Fibroblast of skin of abdomen (primary cell): Measurements from ENCODE around the gene DLGAP1.

Experiments used
- DNase-seq: peaks from one replicate; pipeline ENCODE4 v3.0.0-alpha.2; 2013

Gene DLGAP1

DNA sequence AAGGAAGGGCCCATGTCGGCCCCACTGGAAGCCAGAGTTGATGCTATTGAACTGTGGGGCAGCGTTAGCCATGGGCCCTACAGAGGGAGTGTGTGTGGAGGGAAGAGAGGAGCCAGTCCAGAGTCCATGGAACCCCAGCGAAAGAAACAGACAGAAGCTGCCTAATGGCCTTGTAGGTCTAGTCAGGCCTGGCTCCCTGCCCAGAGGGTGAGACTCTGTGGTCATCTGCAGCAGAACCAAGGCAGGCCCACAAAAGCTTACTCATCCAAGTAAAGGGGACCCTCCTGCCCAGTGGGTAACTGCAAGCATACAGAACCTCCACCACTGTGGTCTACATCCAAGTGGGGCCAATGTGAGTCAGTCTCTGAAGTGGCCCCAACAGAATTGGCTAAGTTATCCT, 565.3 kb downstream of the DLGAP1 start:
- peak; percentile 76 for DNase-seq

DNA sequence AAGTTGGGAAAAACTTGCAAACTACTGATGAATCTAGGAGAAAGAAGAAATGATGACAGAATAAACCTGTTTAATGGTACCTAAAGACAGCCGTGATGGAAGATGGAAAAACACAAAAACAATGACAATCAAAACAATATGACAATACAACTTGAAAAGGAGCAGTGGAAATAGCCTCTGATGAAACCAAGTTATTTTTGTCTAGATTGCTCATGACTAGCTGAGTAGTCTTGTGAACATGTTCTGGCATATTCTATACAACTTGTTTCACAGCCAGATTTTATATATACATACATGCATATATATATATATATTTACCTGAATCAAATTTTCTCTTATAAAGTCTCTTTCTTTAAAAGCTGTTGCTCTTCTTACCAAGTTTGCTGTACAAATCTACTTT, 566.0 kb downstream of the DLGAP1 start:
- DNase-seq = no peak

DNA sequence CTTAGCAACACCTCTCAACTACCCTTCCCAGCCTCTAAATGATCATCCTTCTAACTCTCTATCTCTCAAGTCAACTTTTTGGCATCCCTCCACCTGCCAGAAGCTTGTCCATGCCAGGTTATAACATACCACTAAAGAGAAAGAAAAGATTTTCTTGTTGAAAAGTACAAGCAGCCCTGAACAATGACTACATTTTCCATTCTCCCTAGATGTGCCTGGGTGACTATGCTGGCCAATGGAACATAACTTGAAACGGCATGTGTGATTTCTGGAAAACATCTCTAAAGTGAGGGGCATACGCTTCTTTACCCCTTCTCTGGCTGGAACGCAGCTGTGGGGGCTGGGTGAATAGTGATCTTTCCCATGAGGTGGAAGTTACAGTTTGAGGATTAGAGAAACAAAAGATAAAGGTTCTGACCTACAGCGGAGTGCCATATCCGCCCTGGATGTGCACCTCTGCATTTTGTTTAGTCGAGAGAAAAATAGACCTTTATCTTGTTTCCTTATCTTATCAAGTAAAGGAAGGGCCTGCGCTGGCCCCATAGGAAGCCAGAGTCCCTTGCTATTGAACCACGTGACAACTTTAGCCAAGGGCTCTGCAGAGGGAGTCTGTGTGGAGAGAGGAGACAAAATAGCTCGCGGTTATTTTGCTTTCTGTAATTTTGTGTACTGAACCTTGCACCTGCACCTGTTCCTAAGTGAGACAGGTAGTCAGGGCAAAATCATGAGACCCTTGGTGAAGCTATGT, 568.4 kb downstream of the DLGAP1 start:
- DNase-seq = no peak

- no peak for DNase-seq
Measured at GRCh38 chr18:3885209-3885792, 569.8 kb downstream of the DLGAP1 start.

DNA sequence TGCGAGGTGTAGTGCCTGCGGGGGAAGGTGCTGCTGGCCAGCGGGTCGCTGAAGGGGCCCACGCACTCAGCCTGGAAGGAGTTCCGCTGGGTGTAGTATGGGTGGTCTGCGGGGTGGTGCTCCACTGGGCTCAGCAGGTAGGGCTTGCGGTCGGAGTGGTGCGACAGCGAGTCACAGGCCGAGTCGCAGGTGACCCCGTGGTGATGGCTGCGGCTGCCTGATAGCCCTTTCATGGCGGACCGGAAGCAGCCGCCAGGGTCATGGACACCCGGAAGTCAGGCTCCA, 575.3 kb downstream of the DLGAP1 start:
- no peak for DNase-seq

GRCh38 chr18:3879114-3879835, 575.8 kb downstream of the DLGAP1 start:
- no peak for DNase-seq

DNA sequence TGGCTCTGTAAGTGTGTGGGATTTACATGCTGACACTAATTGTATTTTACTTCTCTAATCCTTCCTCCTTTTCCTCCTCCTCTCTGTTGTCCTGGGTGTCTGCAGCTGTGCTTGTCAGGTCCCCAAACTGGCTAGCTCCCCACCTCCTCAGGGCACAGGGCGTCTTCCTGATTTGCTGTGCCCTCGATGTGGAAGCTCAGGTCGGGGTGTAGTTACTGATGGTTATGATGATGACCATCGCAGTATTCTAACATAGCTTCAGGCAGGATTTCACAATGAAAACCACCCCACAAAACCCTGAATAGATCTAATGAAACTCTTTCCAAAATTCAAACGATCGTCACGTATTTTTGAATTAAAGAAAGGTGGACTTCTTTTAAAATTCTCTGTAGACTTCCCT, 576.7 kb downstream of the DLGAP1 start:
- no peak for DNase-seq

DNA sequence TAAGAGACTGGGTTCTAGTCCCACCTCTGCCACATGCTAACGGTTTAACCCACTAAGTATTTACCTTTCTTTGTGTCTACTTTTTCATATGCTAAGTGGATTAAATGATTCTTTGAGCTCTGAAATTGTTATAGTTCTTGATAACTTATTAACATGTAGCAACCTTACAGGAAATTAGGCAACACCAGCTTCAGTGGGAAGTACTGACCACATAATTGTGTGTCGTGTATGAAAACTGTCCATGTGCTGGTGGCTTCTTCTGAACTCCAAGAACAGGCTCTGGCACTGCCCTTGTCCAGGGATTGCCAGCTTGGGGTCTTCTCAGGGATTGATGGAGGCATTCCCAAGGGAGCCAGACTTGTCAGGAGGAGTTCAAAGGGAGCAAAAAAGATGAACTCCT, 577.4 kb downstream of the DLGAP1 start:
- DNase-seq = peak; percentile 18

DNA sequence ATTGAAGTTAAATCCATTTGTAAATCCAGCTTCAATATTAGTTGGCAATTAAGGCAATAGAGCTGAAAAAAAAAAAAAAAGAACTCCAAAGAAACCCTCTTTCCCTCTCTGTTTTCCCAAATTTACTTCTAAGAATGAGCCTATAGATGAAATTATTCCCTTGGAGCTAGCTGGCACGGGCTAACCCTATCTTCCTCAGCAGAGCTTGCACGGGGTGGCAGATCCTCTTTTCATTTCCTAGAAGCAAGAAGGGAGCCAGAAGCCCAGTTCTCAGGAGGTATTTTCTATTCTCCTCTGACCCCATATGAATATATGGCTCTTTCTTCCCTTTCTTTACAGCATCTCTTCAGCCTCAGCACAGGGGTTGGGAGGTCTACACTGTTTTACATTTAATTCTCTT, 579.1 kb downstream of the DLGAP1 start:
- no peak for DNase-seq

DNA sequence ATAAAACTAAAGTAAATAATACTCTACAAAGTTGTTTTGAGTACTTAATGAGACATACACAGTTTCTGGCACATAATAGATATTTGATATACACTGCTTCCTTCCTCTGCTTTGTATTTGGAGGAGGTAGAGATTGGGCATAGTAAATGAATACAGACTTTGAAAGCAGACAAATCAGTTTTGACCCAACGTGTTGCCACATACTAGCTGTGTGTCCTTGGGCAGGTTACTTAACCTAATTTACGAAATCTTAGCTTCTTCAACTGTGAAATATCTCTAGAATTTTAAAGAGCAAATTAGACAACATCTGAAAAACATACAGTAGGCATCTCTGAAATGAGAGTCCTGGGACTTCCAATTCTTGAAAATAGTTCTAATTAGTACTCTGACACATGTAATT, 579.7 kb downstream of the DLGAP1 start:
- no peak for DNase-seq

- no peak for DNase-seq
Measured at GRCh38 chr18:3874581-3874980, 580.5 kb downstream of the DLGAP1 start.

GRCh38 chr18:3874125-3874524, 581.0 kb downstream of the DLGAP1 start:
- DNase-seq = no peak

- DNase-seq = no peak
Measured at GRCh38 chr18:3873698-3874097, 581.4 kb downstream of the DLGAP1 start.

GRCh38 chr18:3873211-3873610, 581.9 kb downstream of the DLGAP1 start:
- DNase-seq = no peak

- DNase-seq = no peak
Measured at GRCh38 chr18:3872641-3873040, 582.5 kb downstream of the DLGAP1 start.

DNA sequence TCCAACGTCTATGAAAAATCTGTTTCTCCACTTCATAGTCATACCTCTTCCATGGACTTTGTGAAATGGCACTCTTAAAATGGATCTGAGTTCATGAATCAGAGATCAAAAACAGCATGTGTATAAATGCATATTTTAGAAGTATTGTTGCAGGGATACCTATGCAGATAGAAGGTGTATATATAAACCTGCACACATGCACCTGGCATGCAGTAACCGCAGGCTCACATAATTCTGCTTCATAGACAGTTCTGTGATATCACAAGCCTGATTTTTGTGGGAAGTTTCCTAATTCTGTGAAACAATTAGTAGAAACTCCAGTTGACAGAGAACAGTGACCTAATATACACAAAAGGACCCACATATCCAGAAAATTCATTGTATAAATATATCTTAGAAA, 583.4 kb downstream of the DLGAP1 start:
- DNase-seq = no peak

- DNase-seq = no peak
Measured at GRCh38 chr18:3870914-3871313, 584.2 kb downstream of the DLGAP1 start.

DNA sequence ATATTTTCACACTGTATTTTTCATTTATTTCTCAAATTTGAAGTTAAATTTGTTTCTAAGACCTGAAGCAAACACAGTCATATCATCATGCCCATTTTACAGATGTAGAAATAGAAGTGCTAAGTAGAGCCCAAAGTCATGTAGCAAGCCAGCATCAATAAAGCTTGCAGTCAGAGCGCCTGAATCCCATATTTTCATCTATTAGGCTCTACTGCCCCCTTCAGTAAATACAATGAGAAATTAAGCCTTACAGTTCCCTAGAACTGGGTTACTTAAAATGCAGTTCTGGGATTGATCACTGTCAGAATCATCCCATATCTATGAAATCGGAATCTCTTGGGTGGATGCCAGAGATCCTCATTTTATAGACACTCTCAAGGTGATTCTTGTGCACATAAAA, 585.3 kb downstream of the DLGAP1 start:
- peak; percentile 68 for DNase-seq

- no peak for DNase-seq
Measured at GRCh38 chr18:3867864-3868311, 587.2 kb downstream of the DLGAP1 start.

GRCh38 chr18:3867236-3867635, 587.9 kb downstream of the DLGAP1 start:
- DNase-seq = no peak

DNA sequence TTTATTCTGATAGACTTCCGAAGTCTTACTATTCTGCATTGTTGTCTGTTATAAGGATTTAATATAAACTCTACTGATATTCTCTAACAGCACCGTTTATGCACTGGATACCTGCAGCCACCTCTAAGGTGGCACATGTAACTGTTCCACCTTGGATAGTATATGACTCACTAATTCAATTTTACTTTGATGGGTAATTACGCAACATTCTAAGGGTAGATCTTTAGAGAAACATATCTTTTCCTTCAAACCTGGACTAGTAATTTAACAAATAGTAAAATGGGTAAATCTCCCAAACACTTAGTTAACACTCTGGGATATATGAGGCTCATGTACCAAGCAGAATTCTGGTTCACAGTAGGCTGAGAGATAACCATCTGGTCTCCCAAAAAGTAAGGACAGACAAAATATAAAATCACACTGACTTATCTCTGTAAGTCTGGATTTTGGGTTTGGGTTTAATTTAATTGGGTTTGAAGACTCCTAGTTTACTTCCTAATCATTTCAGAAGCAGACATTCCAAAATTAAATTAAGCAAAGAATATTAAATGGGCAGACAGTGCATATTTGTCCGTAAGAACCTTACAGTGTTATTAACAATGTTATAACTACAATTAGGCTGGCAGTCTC, 590.3 kb downstream of the DLGAP1 start:
- no peak for DNase-seq

GRCh38 chr18:3863593-3863992, 591.5 kb downstream of the DLGAP1 start:
- DNase-seq = no peak

DNA sequence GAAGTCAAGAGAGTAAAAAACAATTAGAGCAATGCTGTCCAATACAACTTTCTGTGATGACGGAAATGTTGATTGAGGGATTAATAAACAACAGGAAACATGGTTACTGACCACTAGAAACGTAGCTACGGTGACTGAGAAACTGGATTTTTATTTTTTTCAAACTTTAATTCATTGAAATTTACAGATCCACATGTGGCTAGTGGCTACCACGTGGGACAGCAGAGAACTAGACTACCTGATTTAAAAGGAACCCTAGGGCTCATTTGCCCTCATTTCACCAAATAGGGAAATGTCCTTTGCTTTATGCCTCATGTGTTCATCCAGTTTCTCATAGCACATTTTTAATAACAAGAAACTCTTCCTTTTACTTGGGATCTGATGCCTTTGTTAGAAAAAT, 592.1 kb downstream of the DLGAP1 start:
- DNase-seq = no peak

DNA sequence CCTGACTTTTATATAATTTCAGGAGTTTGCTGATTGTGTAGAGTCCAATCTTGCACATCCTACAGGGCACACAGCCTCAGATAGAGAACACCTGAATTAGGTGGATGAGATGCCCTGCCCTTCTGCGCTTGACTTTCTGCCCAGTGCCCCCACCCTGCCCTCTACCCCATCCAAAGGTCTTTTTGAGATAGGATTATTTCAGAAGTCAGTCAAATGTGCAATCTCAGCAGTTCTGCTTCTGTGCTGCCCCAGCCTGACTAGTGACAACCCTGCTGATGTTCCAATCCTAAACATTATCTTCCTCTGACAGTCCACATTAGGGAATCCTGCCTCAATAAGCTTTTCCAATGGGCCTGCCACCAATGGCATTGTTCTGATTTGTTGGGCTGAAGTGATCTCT, 593.6 kb downstream of the DLGAP1 start:
- no peak for DNase-seq
